Ascending aorta (tissue), 2 donors: ENCODE measurements around the gene PRR20G. TPM values are rescaled to one million over a fixed set of nuclear protein-coding genes. Genes with fewer than 3 reads are reported as not detected.

Source experiments
- DNase-seq, 2 donors: peaks; one replicate each; pipeline ENCODE4 v3.0.0-alpha.2; 2019; ENCODE audit warnings: low spot score in 2 of 2
- H3K27ac ChIP-seq, 2 donors: fragments of 200-600 bp; sonication (generic); one replicate each; pipeline ENCODE4 v1.5.1; 2016 to 2017; ENCODE audit warnings: mild to moderate bottlenecking in 1 of 2
- H3K27me3 ChIP-seq: fragments of 200-600 bp; sonication (generic); one replicate; pipeline ENCODE4 v1.5.1; 2017
- H3K36me3 ChIP-seq, 2 donors: fragments of 200-600 bp; sonication (generic); one replicate each; pipeline ENCODE4 v1.5.1; 2016
- H3K4me1 ChIP-seq, 2 donors: fragments of 200-600 bp; sonication (generic); one replicate each; pipeline ENCODE4 v1.5.1; 2016 to 2017; ENCODE audit warnings: mild to moderate bottlenecking in 1 of 2
- H3K4me3 ChIP-seq, 2 donors: fragments of 200-600 bp; sonication (generic); one replicate each; pipeline ENCODE4 v1.5.1; 2016 to 2017; ENCODE audit warnings: mild to moderate bottlenecking in 1 of 2
- H3K9me3 ChIP-seq, 2 donors: fragments of 200-600 bp; sonication (generic); one replicate each; pipeline ENCODE4 v1.5.1; 2016
- CTCF ChIP-seq, 3 experiments: fragments of 200-600 bp in 2 of 3; fragments of 450-650 bp in 1 of 3; sonication (generic) in 2 of 3; IDR thresholded peaks; one replicate each; pipeline ENCODE4 v1.5.1; 2016 to 2019; ENCODE audit warnings: antibody characterized with exemption in 3 of 3, mild to moderate bottlenecking in 1 of 3, moderate library complexity in 1 of 3
- intact Hi-C: fragments of 100-400 bp; cut with DNase I; formaldehyde crosslinking; loops from one replicate; pipeline ENCODE4 v1.15.1; 2023
- total RNA-seq: library from RNA; depleted of rRNA; stranded (reverse); fragments of >200 nt; gene quantifications from one replicate; pipeline ENCODE4 v1.1.0, GENCODE V29; 2016

Gene PRR20G
- total RNA-seq, 1 donor from 2014 or later = not detected

GRCh38 chr3:127237835-127238234, 50.0 kb downstream of the PRR20G start:
- no peak for DNase-seq
- no peak for TF ChIP-seq CTCF (IDR thresholded peaks at IDR 0.05)
- H3K36me3 ChIP-seq = no peaks in the 10 kb centered on the region
- intact Hi-C loops = no loop called here
- H3K27ac ChIP-seq = no peak overlapping the region
- no peak overlapping the region for H3K4me3 ChIP-seq
- H3K9me3 ChIP-seq = peaks cover 0 to 7% of the 10 kb centered on the region in 2 donors
- H3K27me3 ChIP-seq = no peaks in the 10 kb centered on the region
- H3K4me1 ChIP-seq = no peaks in the 10 kb centered on the region

GRCh38 chr3:127235706-127236105, 52.1 kb downstream of the PRR20G start:
- TF ChIP-seq CTCF (IDR thresholded peaks at IDR 0.05) = no peak
- no peaks in the 10 kb centered on the region for H3K4me1 ChIP-seq
- H3K9me3 ChIP-seq = no peaks in the 10 kb centered on the region
- H3K4me3 ChIP-seq = no peak overlapping the region
- H3K36me3 ChIP-seq = no peaks in the 10 kb centered on the region
- intact Hi-C loops = no loop called here
- no peaks in the 10 kb centered on the region for H3K27me3 ChIP-seq
- H3K27ac ChIP-seq = no peak overlapping the region
- no peak for DNase-seq

GRCh38 chr3:127234778-127235177, 53.1 kb downstream of the PRR20G start:
- no peaks in the 10 kb centered on the region for H3K27me3 ChIP-seq
- H3K36me3 ChIP-seq = no peaks in the 10 kb centered on the region
- no peaks in the 10 kb centered on the region for H3K9me3 ChIP-seq
- no peak for TF ChIP-seq CTCF (IDR thresholded peaks at IDR 0.05)
- no peak for DNase-seq
- no peak overlapping the region for H3K4me3 ChIP-seq
- no peaks in the 10 kb centered on the region for H3K4me1 ChIP-seq
- no peak overlapping the region for H3K27ac ChIP-seq
- intact Hi-C loops = no loop called here

Other genes with a start within 250 kb of the PRR20G start
- gene PRR23E, start 94.9 kb downstream of the PRR20G start, total RNA-seq = not detected